Lower lobe of right lung (tissue), 2 donors: Measurements from ENCODE around the gene SYNPO. TPM values are rescaled to one million over a fixed set of nuclear protein-coding genes. Genes with fewer than 3 reads are reported as not detected.

Source experiments
- ATAC-seq, 2 donors: fragments of 200-7000 bp; cut with Tn5 transposase; one replicate each; pipeline ENCODE4 v1.9.1; 2020 to 2022; ENCODE audit warnings: mild to moderate bottlenecking in 2 of 2, moderate library complexity in 2 of 2
- DNase-seq: peaks from one replicate; pipeline ENCODE4 v3.0.0-alpha.2; 2020
- H3K27ac ChIP-seq: fragments of 200-600 bp; one replicate; pipeline ENCODE4 v1.8.0; 2022
- H3K27me3 ChIP-seq: fragments of 200-600 bp; one replicate; pipeline ENCODE4 v1.8.0; 2022; ENCODE audit warnings: low read depth
- H3K36me3 ChIP-seq: fragments of 200-600 bp; one replicate; pipeline ENCODE4 v1.8.0; 2022; ENCODE audit warnings: mild to moderate bottlenecking
- H3K4me1 ChIP-seq: fragments of 200-600 bp; one replicate; pipeline ENCODE4 v1.8.0; 2022
- H3K4me3 ChIP-seq: fragments of 200-600 bp; one replicate; pipeline ENCODE4 v1.8.0; 2022; ENCODE audit warnings: mild to moderate bottlenecking
- H3K9me3 ChIP-seq: fragments of 200-600 bp; one replicate; pipeline ENCODE4 v1.8.0; 2022
- intact Hi-C: fragments of 100-400 bp; cut with DNase I; formaldehyde crosslinking; loops from one replicate; pipeline ENCODE4 v1.11.0; 2022
- total RNA-seq: library from RNA; stranded (reverse); fragmentation: NEBNext Ultra II Directional; extraction: Animal tissue kit (Norgen Biotek cat#: 25700); gene quantifications from one replicate; pipeline ENCODE4 v1.2.1, GENCODE V29; 2021
- TF ChIP-seq, protein P1 (sequence below): fragments of 200-600 bp; IDR thresholded peaks from one replicate; pipeline ENCODE4 v1.8.0; 2022; ENCODE audit warnings: antibody characterized with exemption, mild to moderate bottlenecking
- donor health status: DM: no; HTN: yes; CAD: no; lungs with severe emphysema.

Gene SYNPO
- total RNA-seq, 1 donor from 2014 or later, result 90.6 TPM

DNA sequence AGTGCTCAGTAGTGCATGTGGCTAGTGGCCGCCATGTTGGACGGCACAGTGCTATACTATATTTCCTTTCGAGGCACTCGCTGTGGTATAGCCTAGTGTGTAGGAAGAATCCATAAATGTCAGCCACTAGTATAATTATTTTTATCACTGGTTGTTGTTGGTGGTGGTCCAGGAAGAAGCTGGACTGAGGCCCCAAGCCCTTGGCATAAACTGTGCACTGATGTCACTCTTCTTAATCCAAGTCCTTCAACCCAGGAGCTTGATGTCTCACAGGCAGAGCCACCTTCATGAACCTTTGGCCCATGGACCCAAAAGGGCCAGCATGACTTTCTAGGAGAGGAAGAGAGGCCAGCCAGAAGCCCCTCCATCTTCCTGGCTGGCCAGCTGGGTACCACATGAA is 32.5 kb upstream of the SYNPO start:
- ATAC-seq (no peak), DNase-seq (no peak)
- TF ChIP-seq, protein P1, sequence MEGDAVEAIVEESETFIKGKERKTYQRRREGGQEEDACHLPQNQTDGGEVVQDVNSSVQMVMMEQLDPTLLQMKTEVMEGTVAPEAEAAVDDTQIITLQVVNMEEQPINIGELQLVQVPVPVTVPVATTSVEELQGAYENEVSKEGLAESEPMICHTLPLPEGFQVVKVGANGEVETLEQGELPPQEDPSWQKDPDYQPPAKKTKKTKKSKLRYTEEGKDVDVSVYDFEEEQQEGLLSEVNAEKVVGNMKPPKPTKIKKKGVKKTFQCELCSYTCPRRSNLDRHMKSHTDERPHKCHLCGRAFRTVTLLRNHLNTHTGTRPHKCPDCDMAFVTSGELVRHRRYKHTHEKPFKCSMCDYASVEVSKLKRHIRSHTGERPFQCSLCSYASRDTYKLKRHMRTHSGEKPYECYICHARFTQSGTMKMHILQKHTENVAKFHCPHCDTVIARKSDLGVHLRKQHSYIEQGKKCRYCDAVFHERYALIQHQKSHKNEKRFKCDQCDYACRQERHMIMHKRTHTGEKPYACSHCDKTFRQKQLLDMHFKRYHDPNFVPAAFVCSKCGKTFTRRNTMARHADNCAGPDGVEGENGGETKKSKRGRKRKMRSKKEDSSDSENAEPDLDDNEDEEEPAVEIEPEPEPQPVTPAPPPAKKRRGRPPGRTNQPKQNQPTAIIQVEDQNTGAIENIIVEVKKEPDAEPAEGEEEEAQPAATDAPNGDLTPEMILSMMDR, result no peak
- peaks cover 25% of the 10 kb centered on the region for H3K4me1 ChIP-seq
- H3K4me3 ChIP-seq, result no peak overlapping the region
- H3K9me3 ChIP-seq, result no peaks in the 10 kb centered on the region
- H3K36me3 ChIP-seq, result no peaks in the 10 kb centered on the region
- H3K27me3 ChIP-seq, result no peaks in the 10 kb centered on the region
- intact Hi-C loops, result no loop called here
- no peak overlapping the region for H3K27ac ChIP-seq

DNA sequence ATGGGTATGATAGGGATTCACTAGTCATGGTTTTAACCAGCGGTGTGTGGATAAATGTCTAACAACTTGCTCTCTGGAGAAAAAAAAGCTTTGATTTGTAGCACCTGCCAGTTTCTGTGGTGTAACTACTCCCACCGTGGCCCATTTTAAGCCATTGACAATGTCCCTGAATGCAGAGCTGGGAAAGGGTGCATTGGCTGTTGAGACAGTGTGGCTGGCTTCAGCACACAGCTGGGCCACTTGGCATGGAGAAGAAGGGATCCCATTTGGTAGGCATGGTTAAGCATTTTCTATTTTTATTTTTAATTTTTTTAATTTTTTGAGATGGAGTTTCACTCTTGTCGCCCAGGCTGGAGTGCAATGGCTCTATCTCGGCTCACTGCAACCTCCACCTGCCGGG is 31.5 kb upstream of the SYNPO start:
- H3K4me1 ChIP-seq, result peaks cover 35% of the 10 kb centered on the region
- ATAC-seq, result no peak
- no peak overlapping the region for H3K4me3 ChIP-seq
- no peaks in the 10 kb centered on the region for H3K27me3 ChIP-seq
- intact Hi-C loops, result no loop called here
- no peaks in the 10 kb centered on the region for H3K36me3 ChIP-seq
- no peaks in the 10 kb centered on the region for H3K9me3 ChIP-seq
- TF ChIP-seq, protein P1, result no peak
- DNase-seq, result peak; percentile 10
- H3K27ac ChIP-seq, result no peak overlapping the region

DNA sequence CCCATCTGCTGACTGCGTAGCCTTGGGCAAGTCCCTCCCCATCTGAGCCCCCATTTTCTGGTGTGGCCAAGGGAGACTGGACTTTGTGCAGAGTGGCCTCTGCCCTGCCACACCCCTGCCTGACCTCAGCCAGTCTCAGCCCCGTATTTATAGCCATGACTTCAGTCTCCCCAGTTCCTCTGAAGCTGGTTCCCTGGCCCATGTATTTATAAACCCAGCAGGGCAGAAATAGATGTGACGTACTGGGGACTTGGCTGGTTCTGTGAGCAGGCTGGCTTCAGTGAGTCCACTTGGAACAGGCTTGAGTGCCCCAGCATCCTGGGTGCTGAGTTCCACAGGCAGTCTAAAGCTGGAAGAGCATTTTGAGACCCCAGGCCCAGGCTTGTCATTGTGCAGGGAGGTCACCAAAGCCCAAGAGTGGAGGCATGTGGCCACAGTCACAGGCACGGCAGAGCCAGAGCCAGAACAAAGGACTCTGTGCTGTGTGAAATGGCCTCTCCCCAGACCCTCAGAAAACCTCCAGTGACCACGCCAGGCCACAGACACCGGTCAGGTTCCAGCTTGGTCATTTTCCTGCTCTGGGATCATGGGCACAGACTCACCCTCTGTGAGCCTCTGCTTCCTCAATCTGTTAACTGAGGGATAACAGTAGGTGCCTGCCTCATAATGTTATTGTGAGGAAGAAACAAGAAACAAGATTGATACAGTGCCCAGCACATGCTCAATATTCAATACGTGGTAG is 30.4 kb upstream of the SYNPO start:
- peak; percentile 43 for DNase-seq

DNA sequence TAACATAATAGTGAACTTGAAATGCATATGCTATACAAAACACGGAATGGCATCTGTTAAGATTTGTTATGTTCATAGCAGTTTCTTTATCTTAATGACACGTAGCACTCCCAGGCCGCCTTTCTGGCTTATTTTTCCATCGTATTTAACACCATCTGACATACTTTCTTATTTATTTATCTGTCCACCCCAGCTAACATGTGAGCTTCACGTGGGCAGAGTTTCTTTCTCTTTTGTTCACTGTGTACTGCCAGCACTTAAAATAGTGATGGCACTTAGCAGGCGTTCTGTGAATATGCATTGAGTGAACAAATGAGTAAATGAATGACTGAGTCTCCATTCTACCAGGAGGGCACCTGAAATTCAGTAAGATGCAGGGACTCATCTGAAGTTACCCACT is 29.4 kb upstream of the SYNPO start:
- ATAC-seq (no peak), DNase-seq (no peak)
- H3K27ac ChIP-seq, result no peak overlapping the region
- H3K4me3 ChIP-seq, result no peak overlapping the region
- intact Hi-C loops, result no loop called here
- no peaks in the 10 kb centered on the region for H3K36me3 ChIP-seq
- H3K27me3 ChIP-seq, result no peaks in the 10 kb centered on the region
- H3K9me3 ChIP-seq, result no peaks in the 10 kb centered on the region
- TF ChIP-seq, protein P1, result no peak
- H3K4me1 ChIP-seq, result peaks cover 56% of the 10 kb centered on the region

More for the DNA sequence above, 30.4 kb upstream of the SYNPO start:
- TF ChIP-seq, protein P1, result no peak
- intact Hi-C loops, result no loop called here
- H3K4me3 ChIP-seq, result no peak overlapping the region
- peaks cover 45% of the 10 kb centered on the region for H3K4me1 ChIP-seq
- H3K36me3 ChIP-seq, result no peaks in the 10 kb centered on the region
- peak overlapping the region; percentile 59 for H3K27ac ChIP-seq
- H3K9me3 ChIP-seq, result no peaks in the 10 kb centered on the region
- no peaks in the 10 kb centered on the region for H3K27me3 ChIP-seq
- peak; percentile 62 to 65 for ATAC-seq

DNA sequence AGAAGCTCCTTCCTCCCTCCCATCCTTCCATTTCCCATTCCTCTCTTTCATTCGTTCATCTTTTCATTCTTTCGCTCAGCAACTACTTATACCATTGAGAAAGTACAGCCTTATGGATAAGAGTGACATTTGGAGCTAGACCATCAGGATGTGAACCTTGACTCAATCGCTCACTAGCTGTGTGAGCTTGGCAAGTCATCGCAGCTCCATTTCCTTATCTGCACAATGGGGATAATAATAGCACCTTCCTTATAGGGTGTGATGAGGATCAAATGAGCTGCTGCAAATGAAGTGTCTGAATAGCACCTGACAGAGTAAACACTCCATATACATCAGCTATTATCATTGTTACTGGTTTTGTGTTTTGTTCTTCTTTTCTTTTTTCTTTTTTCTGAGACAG is 28.1 kb upstream of the SYNPO start:
- no peak for ATAC-seq
- no peak for DNase-seq

More for the DNA sequence above, 28.1 kb upstream of the SYNPO start:
- Histone ChIP-seq H3K4me3 (no peak overlapping the region), H3K4me1 (peaks cover 69% of the 10 kb centered on the region), H3K27ac (no peak overlapping the region), H3K36me3 (no peaks in the 10 kb centered on the region), H3K9me3 (no peaks in the 10 kb centered on the region), H3K27me3 (no peaks in the 10 kb centered on the region)
- TF ChIP-seq, protein P1, result no peak
- intact Hi-C loops, result no loop called here
